ENCODE data around the gene SAMD11.

Gene SAMD11

GRCh38 chr1:933603-933940 lies 9.8 kb downstream of the SAMD11 start:
- DNase-seq: no peak

- no peak for DNase-seq
Observed at GRCh38 chr1:934991-935750, 11.4 kb downstream of the SAMD11 start.

- DNase-seq: no peak
Observed at GRCh38 chr1:935751-936231, 12.1 kb downstream of the SAMD11 start.

- no peak for DNase-seq
Observed at GRCh38 chr1:936348-937264, 12.9 kb downstream of the SAMD11 start.

- no peak for DNase-seq
Observed at GRCh38 chr1:937521-937920, 13.8 kb downstream of the SAMD11 start.

GRCh38 chr1:938088-938683 lies 14.5 kb downstream of the SAMD11 start:
- DNase-seq: no peak

- DNase-seq: no peak
Observed at GRCh38 chr1:938711-939489, 15.2 kb downstream of the SAMD11 start.

GRCh38 chr1:939511-940106 lies 15.9 kb downstream of the SAMD11 start:
- no peak for DNase-seq

GRCh38 chr1:940107-941014 lies 16.6 kb downstream of the SAMD11 start:
- DNase-seq: peak in 1 of 2 donors; percentile 31

- DNase-seq: no peak
Observed at GRCh38 chr1:941015-941587, 17.4 kb downstream of the SAMD11 start.

- DNase-seq: no peak
Observed at GRCh38 chr1:941588-942383, 18.1 kb downstream of the SAMD11 start.

- no peak for DNase-seq
Observed at GRCh38 chr1:942411-942821, 18.7 kb downstream of the SAMD11 start.

GRCh38 chr1:942864-943533 lies 19.3 kb downstream of the SAMD11 start:
- no peak for DNase-seq

GRCh38 chr1:943545-944340 lies 20.0 kb downstream of the SAMD11 start:
- DNase-seq: no peak

GRCh38 chr1:944341-945325 lies 20.9 kb downstream of the SAMD11 start:
- no peak for DNase-seq

- DNase-seq: no peak
Observed at GRCh38 chr1:945688-946556, 22.2 kb downstream of the SAMD11 start.
